Osteoblast (primary cell): Measurements from ENCODE around the gene SVOP. TPM values are rescaled to one million over a fixed set of nuclear protein-coding genes. Genes with fewer than 3 reads are reported as not detected.

Experiments
- DNase-seq: peaks from one replicate; pipeline ENCODE4 v3.0.0; 2011; ENCODE audit warnings: low spot score, mixed read lengths; ENCODE audit not compliant: insufficient read length; ENCODE audit errors: missing footprints
- H2AFZ ChIP-seq: 2 replicates; pipeline ENCODE4 v1.6.0; 2011; ENCODE audit warnings: mild to moderate bottlenecking, low read length
- H3K27ac ChIP-seq: 2 replicates; pipeline ENCODE4 v1.5.1; 2011; ENCODE audit warnings: mild to moderate bottlenecking, low read depth, low read length, moderate library complexity
- H3K27me3 ChIP-seq: 2 replicates; pipeline ENCODE4 v1.6.0; 2012; ENCODE audit warnings: mild to moderate bottlenecking, control low read depth, inconsistent platforms, low read length, moderate library complexity; ENCODE audit not compliant: insufficient read depth
- H3K36me3 ChIP-seq: 2 replicates; pipeline ENCODE4 v1.5.1; 2011; ENCODE audit warnings: mild to moderate bottlenecking, low read length, control low read depth, moderate library complexity; ENCODE audit not compliant: insufficient read depth
- H3K4me1 ChIP-seq: 2 replicates; pipeline ENCODE4 v1.5.1; 2011; ENCODE audit warnings: mild to moderate bottlenecking, low read length, control low read depth, moderate library complexity; ENCODE audit not compliant: insufficient read depth
- H3K4me2 ChIP-seq: 2 replicates; pipeline ENCODE4 v1.6.0; 2011; ENCODE audit warnings: mild to moderate bottlenecking, low read length; ENCODE audit not compliant: insufficient read depth
- H3K4me3 ChIP-seq: fragments of 200-600 bp; sonication (generic); 3 replicates; pipeline ENCODE4 v1.5.1; 2012; ENCODE audit warnings: mild to moderate bottlenecking, low read length, inconsistent platforms; ENCODE audit not compliant: insufficient read depth
- H3K79me2 ChIP-seq: 2 replicates; pipeline ENCODE4 v1.6.0; 2012; ENCODE audit warnings: mild to moderate bottlenecking, low read length, control low read depth, inconsistent platforms; ENCODE audit not compliant: insufficient read depth
- H3K9me3 ChIP-seq: 2 replicates; pipeline ENCODE4 v1.5.1; 2011; ENCODE audit warnings: low read depth, low read length, control low read depth
- H4K20me1 ChIP-seq: 2 replicates; pipeline ENCODE4 v1.6.0; 2012; ENCODE audit warnings: mild to moderate bottlenecking, low read length, control low read depth; ENCODE audit not compliant: insufficient read depth
- CTCF ChIP-seq: IDR thresholded peaks from 2 replicates; pipeline ENCODE4 v1.5.1; 2011; ENCODE audit warnings: mild to moderate bottlenecking, low read depth, low read length, moderate library complexity; ENCODE audit errors: extremely low read depth
- total RNA-seq: library from RNA; depleted of rRNA; stranded (reverse); fragments of >200 nt; gene quantifications from 2 replicates; pipeline ENCODE4 v1.2.3, GENCODE V29; 2012

The SVOP gene
- total RNA-seq, 1 donor, result not detected

- peaks cover 2% of the 10 kb centered on the region for H3K27me3 ChIP-seq
- no peaks in the 10 kb centered on the region for H3K79me2 ChIP-seq
- H3K4me1 ChIP-seq, result no peaks in the 10 kb centered on the region
- DNase-seq, result no peak
- no peak overlapping the region for H3K27ac ChIP-seq
- no peaks in the 10 kb centered on the region for H4K20me1 ChIP-seq
- H3K36me3 ChIP-seq, result no peaks in the 10 kb centered on the region
- no peak overlapping the region for H3K4me3 ChIP-seq
- H3K4me2 ChIP-seq, result no peak overlapping the region
- no peaks in the 10 kb centered on the region for H3K9me3 ChIP-seq
- no peak for TF ChIP-seq CTCF
- H2AFZ ChIP-seq, result no peak overlapping the region
Observed at GRCh38 chr12:108977360-108977759, 43.5 kb downstream of the SVOP start.

GRCh38 chr12:108975024-108975593 is 45.8 kb downstream of the SVOP start:
- no peaks in the 10 kb centered on the region for H3K4me1 ChIP-seq
- H3K9me3 ChIP-seq, result no peaks in the 10 kb centered on the region
- no peaks in the 10 kb centered on the region for H3K36me3 ChIP-seq
- H3K27me3 ChIP-seq, result peaks cover 2% of the 10 kb centered on the region
- no peak overlapping the region for H3K4me2 ChIP-seq
- H3K4me3 ChIP-seq, result no peak overlapping the region
- H4K20me1 ChIP-seq, result no peaks in the 10 kb centered on the region
- no peak overlapping the region for H2AFZ ChIP-seq
- no peak for TF ChIP-seq CTCF
- no peak overlapping the region for H3K27ac ChIP-seq
- DNase-seq, result no peak
- H3K79me2 ChIP-seq, result no peaks in the 10 kb centered on the region

GRCh38 chr12:108973629-108974152 is 47.2 kb downstream of the SVOP start:
- H3K27ac ChIP-seq, result no peak overlapping the region
- H2AFZ ChIP-seq, result no peak overlapping the region
- H3K9me3 ChIP-seq, result no peaks in the 10 kb centered on the region
- H4K20me1 ChIP-seq, result no peaks in the 10 kb centered on the region
- no peak for DNase-seq
- no peaks in the 10 kb centered on the region for H3K79me2 ChIP-seq
- H3K27me3 ChIP-seq, result peaks cover 2% of the 10 kb centered on the region
- no peak overlapping the region for H3K4me3 ChIP-seq
- no peak for TF ChIP-seq CTCF
- no peaks in the 10 kb centered on the region for H3K36me3 ChIP-seq
- H3K4me2 ChIP-seq, result no peak overlapping the region
- H3K4me1 ChIP-seq, result no peaks in the 10 kb centered on the region

- no peaks in the 10 kb centered on the region for H3K36me3 ChIP-seq
- H4K20me1 ChIP-seq, result no peaks in the 10 kb centered on the region
- no peak for TF ChIP-seq CTCF
- no peak overlapping the region for H3K4me3 ChIP-seq
- H3K27ac ChIP-seq, result no peak overlapping the region
- H3K9me3 ChIP-seq, result no peaks in the 10 kb centered on the region
- peaks cover 2% of the 10 kb centered on the region for H3K27me3 ChIP-seq
- H2AFZ ChIP-seq, result no peak overlapping the region
- H3K4me2 ChIP-seq, result no peak overlapping the region
- DNase-seq, result no peak
- no peaks in the 10 kb centered on the region for H3K79me2 ChIP-seq
- no peaks in the 10 kb centered on the region for H3K4me1 ChIP-seq
Observed at GRCh38 chr12:108972358-108972757, 48.5 kb downstream of the SVOP start.
